Stimulated activated CD8-positive, alpha-beta memory T cell treated with anti-CD3 and anti-CD28 coated beads, Interleukin-7, amount 100 ng/mL, for 24 hours (primary cell): Measurements from ENCODE around the gene ALDH1L1.

ENCODE experiments used
- DNase-seq: peaks from one replicate; pipeline ENCODE4 v3.0.0-alpha.2; 2020; ENCODE audit warnings: low read depth

Gene ALDH1L1

GRCh38 chr3:126154391-126155279, 25.8 kb downstream of the ALDH1L1 start:
- DNase-seq: no peak

- DNase-seq: no peak
Measured at GRCh38 chr3:126153695-126154360, 26.6 kb downstream of the ALDH1L1 start.

- DNase-seq: no peak
Measured at GRCh38 chr3:126152901-126153694, 27.3 kb downstream of the ALDH1L1 start.

- no peak for DNase-seq
Measured at GRCh38 chr3:126152458-126152857, 27.9 kb downstream of the ALDH1L1 start.

- no peak for DNase-seq
Measured at GRCh38 chr3:126151562-126152302, 28.7 kb downstream of the ALDH1L1 start.

GRCh38 chr3:126149960-126150515, 30.3 kb downstream of the ALDH1L1 start:
- no peak for DNase-seq

GRCh38 chr3:126149256-126149902, 31.0 kb downstream of the ALDH1L1 start:
- DNase-seq: no peak

- no peak for DNase-seq
Measured at GRCh38 chr3:126147932-126148683, 32.3 kb downstream of the ALDH1L1 start.

- no peak for DNase-seq
Measured at GRCh38 chr3:126147147-126147931, 33.0 kb downstream of the ALDH1L1 start.

- no peak for DNase-seq
Measured at GRCh38 chr3:126146525-126147146, 33.8 kb downstream of the ALDH1L1 start.

- no peak for DNase-seq
Measured at GRCh38 chr3:126146034-126146433, 34.4 kb downstream of the ALDH1L1 start.

- no peak for DNase-seq
Measured at GRCh38 chr3:126142652-126143051, 37.7 kb downstream of the ALDH1L1 start.

GRCh38 chr3:126137490-126138130, 42.8 kb downstream of the ALDH1L1 start:
- no peak for DNase-seq

- no peak for DNase-seq
Measured at GRCh38 chr3:126136428-126137220, 43.8 kb downstream of the ALDH1L1 start.

GRCh38 chr3:126135406-126136076, 44.8 kb downstream of the ALDH1L1 start:
- DNase-seq: no peak

GRCh38 chr3:126135071-126135405, 45.3 kb downstream of the ALDH1L1 start:
- no peak for DNase-seq
